Measurements from ENCODE around the gene KDM4B. TPM values are rescaled to one million over a fixed set of nuclear protein-coding genes. Genes with fewer than 3 reads are reported as not detected.

Gene KDM4B
- total and polyA plus RNA-seq, 2 donors (not counting 1 experiment from before 2014, with no cell fraction given), result 6.4 to 14.4 TPM

GRCh38 chr19:5022066-5022860 is 53.4 kb downstream of the KDM4B start:
- Histone ChIP-seq H4K20me1 (ENCODE audit: control insufficient read depth, extremely low read depth, insufficient read depth, low read length) (no peaks in the 10 kb centered on the region), H3K27ac (ENCODE audit: insufficient read depth, low read length) (no peak overlapping the region), H3K9ac (ENCODE audit: insufficient read depth, low read length) (no peak overlapping the region), H3K4me1 (ENCODE audit: control insufficient read depth, extremely low read depth, insufficient read depth, low read length) (peaks cover 2% of the 10 kb centered on the region), H2AFZ (ENCODE audit: low read length) (no peak overlapping the region), H3K27me3 (ENCODE audit: control insufficient read depth, insufficient read depth, low read length) (no peaks in the 10 kb centered on the region), H3K36me3 (ENCODE audit: control insufficient read depth, insufficient read depth, low read length) (peaks cover 1% of the 10 kb centered on the region), H3K4me2 (ENCODE audit: extremely low read depth, insufficient read depth, low read length) (no peak overlapping the region), H3K9me3 (ENCODE audit: control insufficient read depth, insufficient read depth, low read depth, low read length) (no peaks in the 10 kb centered on the region), H3K4me3 (replicated peaks in 1 of 4; ENCODE audit: control extremely low read depth in 1 of 4, insufficient read depth in 1 of 4, low read depth in 3 of 4, low read length in 4 of 4) (no peak overlapping the region), H3K79me2 (ENCODE audit: control insufficient read depth, insufficient read depth, low read length) (peaks cover 24% of the 10 kb centered on the region)
- no peak for DNase-seq (ENCODE audit: low read depth in 2 of 2)
- TF ChIP-seq CTCF (conservative IDR thresholded peaks at IDR 0.05 in 1 of 2, IDR thresholded peaks at IDR 0.05 in 1 of 2; ENCODE audit: low read depth in 1 of 2, low read length in 2 of 2), result no peak
- TF ChIP-seq EZH2 (IDR thresholded peaks at IDR 0.05; ENCODE audit: low read length, missing control alignments), result no peak

GRCh38 chr19:5023128-5023571 is 54.2 kb downstream of the KDM4B start:
- Histone ChIP-seq H3K9ac (ENCODE audit: insufficient read depth, low read length) (no peak overlapping the region), H4K20me1 (ENCODE audit: control insufficient read depth, extremely low read depth, insufficient read depth, low read length) (no peaks in the 10 kb centered on the region), H3K27ac (ENCODE audit: insufficient read depth, low read length) (no peak overlapping the region), H3K36me3 (ENCODE audit: control insufficient read depth, insufficient read depth, low read length) (peaks cover 1% of the 10 kb centered on the region), H3K4me1 (ENCODE audit: control insufficient read depth, extremely low read depth, insufficient read depth, low read length) (peaks cover 1% of the 10 kb centered on the region), H3K4me2 (ENCODE audit: extremely low read depth, insufficient read depth, low read length) (no peak overlapping the region), H2AFZ (ENCODE audit: low read length) (no peak overlapping the region), H3K9me3 (ENCODE audit: control insufficient read depth, insufficient read depth, low read depth, low read length) (no peaks in the 10 kb centered on the region), H3K27me3 (ENCODE audit: control insufficient read depth, insufficient read depth, low read length) (no peaks in the 10 kb centered on the region), H3K4me3 (replicated peaks in 1 of 4; ENCODE audit: control extremely low read depth in 1 of 4, insufficient read depth in 1 of 4, low read depth in 3 of 4, low read length in 4 of 4) (no peak overlapping the region), H3K79me2 (ENCODE audit: control insufficient read depth, insufficient read depth, low read length) (peaks cover 26% of the 10 kb centered on the region)
- no peak for DNase-seq (ENCODE audit: low read depth in 2 of 2)
- TF ChIP-seq EZH2 (IDR thresholded peaks at IDR 0.05; ENCODE audit: low read length, missing control alignments) (no peak), CTCF (conservative IDR thresholded peaks at IDR 0.05 in 1 of 2, IDR thresholded peaks at IDR 0.05 in 1 of 2; ENCODE audit: low read depth in 1 of 2, low read length in 2 of 2) (no peak)

- peaks cover 35% of the 10 kb centered on the region for H3K79me2 ChIP-seq (ENCODE audit: control insufficient read depth, insufficient read depth, low read length)
- H2AFZ ChIP-seq (ENCODE audit: low read length), result no peak overlapping the region
- no peak for TF ChIP-seq CTCF (conservative IDR thresholded peaks at IDR 0.05 in 1 of 2, IDR thresholded peaks at IDR 0.05 in 1 of 2; ENCODE audit: low read depth in 1 of 2, low read length in 2 of 2)
- TF ChIP-seq EZH2 (IDR thresholded peaks at IDR 0.05; ENCODE audit: low read length, missing control alignments), result no peak
- no peak overlapping the region for H3K9ac ChIP-seq (ENCODE audit: insufficient read depth, low read length)
- no peaks in the 10 kb centered on the region for H3K27me3 ChIP-seq (ENCODE audit: control insufficient read depth, insufficient read depth, low read length)
- no peak for DNase-seq (ENCODE audit: low read depth in 2 of 2)
- no peak overlapping the region for H3K4me2 ChIP-seq (ENCODE audit: extremely low read depth, insufficient read depth, low read length)
- H3K27ac ChIP-seq (ENCODE audit: insufficient read depth, low read length), result no peak overlapping the region
- H3K36me3 ChIP-seq (ENCODE audit: control insufficient read depth, insufficient read depth, low read length), result no peaks in the 10 kb centered on the region
- H4K20me1 ChIP-seq (ENCODE audit: control insufficient read depth, extremely low read depth, insufficient read depth, low read length), result no peaks in the 10 kb centered on the region
- no peak overlapping the region for H3K4me3 ChIP-seq (replicated peaks in 1 of 4; ENCODE audit: control extremely low read depth in 1 of 4, insufficient read depth in 1 of 4, low read depth in 3 of 4, low read length in 4 of 4)
- no peaks in the 10 kb centered on the region for H3K4me1 ChIP-seq (ENCODE audit: control insufficient read depth, extremely low read depth, insufficient read depth, low read length)
- no peaks in the 10 kb centered on the region for H3K9me3 ChIP-seq (ENCODE audit: control insufficient read depth, insufficient read depth, low read depth, low read length)
Measured at GRCh38 chr19:5024282-5024681, 55.4 kb downstream of the KDM4B start.
